ENCODE results near the gene CAVIN3. TPM values are rescaled to one million over a fixed set of nuclear protein-coding genes. Genes with fewer than 3 reads are reported as not detected.
"Not testable (repeated sequence)": the region's sequence is repeated elsewhere in the genome, so short reads cannot be mapped to it uniquely, and the experiment has no call there.

CAVIN3 gene
- total RNA-seq, 4 donors from 2014 or later = 8.2 to 124 (median 31.0) TPM

DNA sequence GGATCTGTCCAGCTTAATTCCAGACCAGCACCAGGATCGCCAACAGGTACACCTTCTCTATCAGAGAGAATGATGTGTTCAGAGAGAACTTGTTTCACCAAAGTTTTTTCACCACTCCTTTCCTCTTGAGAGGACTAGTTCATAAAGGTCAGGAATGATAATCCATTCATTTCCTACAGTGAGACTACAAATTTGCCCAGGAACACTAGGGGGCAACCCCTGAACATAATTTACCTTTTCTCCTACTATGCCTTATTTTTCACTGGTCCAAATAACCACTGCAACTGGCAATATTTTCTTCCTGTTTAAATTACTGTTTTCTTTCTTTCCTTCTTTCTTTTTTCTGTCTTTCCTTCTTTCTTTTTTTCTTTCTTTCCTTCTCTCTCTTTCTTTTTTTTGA is 22.5 kb downstream of the CAVIN3 start:
- no peak for DNase-seq
- Histone ChIP-seq H3K9me3 (no peaks in the 10 kb centered on the region), H3K27me3 (no peaks in the 10 kb centered on the region), H3K36me3 (no peaks in the 10 kb centered on the region), H3K27ac (no peak overlapping the region), H3K4me1 (no peaks in the 10 kb centered on the region), H3K4me3 (no peak overlapping the region)
- in situ Hi-C loops (cut with MboI; ENCODE audit: low pct_ligation_motif_present in 1 of 4, low pct_unique_long_range_greater_than_20kb in 1 of 4, low sequenced_read_pairs in 3 of 4) (no loop called here), intact Hi-C loops (cut with DNase I; ENCODE audit: low total_unique reads) (no loop called here)
- no peak for TF ChIP-seq EP300 (IDR thresholded peaks at IDR 0.05; ENCODE audit: low read depth)
- no peak for TF ChIP-seq POLR2A (IDR thresholded peaks at IDR 0.05)
- TF ChIP-seq, protein P1, sequence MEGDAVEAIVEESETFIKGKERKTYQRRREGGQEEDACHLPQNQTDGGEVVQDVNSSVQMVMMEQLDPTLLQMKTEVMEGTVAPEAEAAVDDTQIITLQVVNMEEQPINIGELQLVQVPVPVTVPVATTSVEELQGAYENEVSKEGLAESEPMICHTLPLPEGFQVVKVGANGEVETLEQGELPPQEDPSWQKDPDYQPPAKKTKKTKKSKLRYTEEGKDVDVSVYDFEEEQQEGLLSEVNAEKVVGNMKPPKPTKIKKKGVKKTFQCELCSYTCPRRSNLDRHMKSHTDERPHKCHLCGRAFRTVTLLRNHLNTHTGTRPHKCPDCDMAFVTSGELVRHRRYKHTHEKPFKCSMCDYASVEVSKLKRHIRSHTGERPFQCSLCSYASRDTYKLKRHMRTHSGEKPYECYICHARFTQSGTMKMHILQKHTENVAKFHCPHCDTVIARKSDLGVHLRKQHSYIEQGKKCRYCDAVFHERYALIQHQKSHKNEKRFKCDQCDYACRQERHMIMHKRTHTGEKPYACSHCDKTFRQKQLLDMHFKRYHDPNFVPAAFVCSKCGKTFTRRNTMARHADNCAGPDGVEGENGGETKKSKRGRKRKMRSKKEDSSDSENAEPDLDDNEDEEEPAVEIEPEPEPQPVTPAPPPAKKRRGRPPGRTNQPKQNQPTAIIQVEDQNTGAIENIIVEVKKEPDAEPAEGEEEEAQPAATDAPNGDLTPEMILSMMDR (IDR thresholded peaks at IDR 0.05) = peak in 3 of 5 experiments; percentile 7 to 20 (median 10)
- no peak for TF ChIP-seq POLR2AphosphoS5 (IDR thresholded peaks at IDR 0.05)
- WGBS, 2 donors (ENCODE audit: low coverage in 1 of 2) = 82 to 88% methylated on average over 1 of the region's 1 CpG

DNA sequence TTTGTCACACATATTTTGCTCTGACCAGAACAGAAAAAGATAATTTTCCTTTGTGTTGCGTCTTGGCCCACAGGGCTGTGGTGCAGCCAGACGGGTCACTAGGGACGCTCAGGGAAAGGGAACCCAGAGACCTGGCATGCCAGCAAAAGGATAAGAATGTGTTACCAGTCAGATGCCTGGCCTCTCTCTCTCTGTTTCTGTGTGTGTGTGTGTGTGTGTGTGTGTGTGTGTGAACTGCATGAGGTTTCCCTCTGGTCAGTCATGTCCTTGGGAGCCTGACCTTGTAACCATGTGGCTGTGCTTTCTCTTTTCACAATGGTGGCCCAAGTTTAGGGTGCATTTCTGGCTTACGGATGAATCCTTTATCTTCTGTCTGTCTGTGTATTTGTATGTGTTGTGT is 35.3 kb downstream of the CAVIN3 start:
- Histone ChIP-seq H3K4me3 (no peak overlapping the region), H3K36me3 (no peaks in the 10 kb centered on the region), H3K27ac (no peak overlapping the region), H3K4me1 (no peaks in the 10 kb centered on the region), H3K9me3 (no peaks in the 10 kb centered on the region), H3K27me3 (peaks cover 36% of the 10 kb centered on the region)
- DNase-seq = no peak
- in situ Hi-C loops (cut with MboI; ENCODE audit: low pct_ligation_motif_present in 1 of 4, low pct_unique_long_range_greater_than_20kb in 1 of 4, low sequenced_read_pairs in 3 of 4) = no loop called here
- WGBS, 2 donors (ENCODE audit: low coverage in 1 of 2) = 81% methylated on average over 4 of the region's 4 CpGs; no CpG with 5 or more reads in 1 of the 2 donors
- intact Hi-C loops (cut with DNase I; ENCODE audit: low total_unique reads) = no loop called here
- TF ChIP-seq EP300 (IDR thresholded peaks at IDR 0.05; ENCODE audit: low read depth) = no peak
- TF ChIP-seq POLR2AphosphoS5 (IDR thresholded peaks at IDR 0.05) = no peak
- TF ChIP-seq, protein P1 (IDR thresholded peaks at IDR 0.05) = no peak
- no peak for TF ChIP-seq POLR2A (IDR thresholded peaks at IDR 0.05)

DNA sequence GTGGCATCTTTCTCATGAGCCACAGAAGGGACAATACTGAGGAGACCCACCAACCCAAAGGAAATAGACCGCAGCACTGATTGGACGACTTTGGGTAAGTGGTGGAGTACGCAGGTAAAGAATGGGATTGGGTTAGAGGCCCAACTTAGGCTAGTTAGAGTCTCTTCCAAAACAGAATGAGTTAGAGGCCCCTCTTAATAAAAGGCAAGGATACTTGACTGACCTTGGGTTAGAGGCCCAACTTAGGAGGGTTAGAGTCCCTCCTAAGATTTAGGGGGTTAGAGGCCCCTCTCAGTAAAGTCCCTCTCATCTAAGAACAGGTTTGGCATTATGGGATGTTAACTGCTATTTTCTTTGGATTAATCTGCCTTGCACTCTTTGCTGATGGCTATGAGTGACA is 36.1 kb downstream of the CAVIN3 start:
- Histone ChIP-seq H3K27me3 (peaks cover 30% of the 10 kb centered on the region), H3K36me3 (no peaks in the 10 kb centered on the region), H3K9me3 (no peaks in the 10 kb centered on the region), H3K4me3 (no peak overlapping the region), H3K4me1 (no peaks in the 10 kb centered on the region), H3K27ac (no peak overlapping the region)
- 90 to 93% methylated on average over 3 of the region's 3 CpGs for WGBS, 2 donors (ENCODE audit: low coverage in 1 of 2)
- intact Hi-C loops (cut with DNase I; ENCODE audit: low total_unique reads) = no loop called here
- DNase-seq = no peak
- in situ Hi-C loops (cut with MboI; ENCODE audit: low pct_ligation_motif_present in 1 of 4, low pct_unique_long_range_greater_than_20kb in 1 of 4, low sequenced_read_pairs in 3 of 4) = no loop called here
- TF ChIP-seq, protein P1 (IDR thresholded peaks at IDR 0.05) = no peak
- TF ChIP-seq POLR2A (IDR thresholded peaks at IDR 0.05) (no peak), EP300 (IDR thresholded peaks at IDR 0.05; ENCODE audit: low read depth) (no peak), POLR2AphosphoS5 (IDR thresholded peaks at IDR 0.05) (no peak)

DNA sequence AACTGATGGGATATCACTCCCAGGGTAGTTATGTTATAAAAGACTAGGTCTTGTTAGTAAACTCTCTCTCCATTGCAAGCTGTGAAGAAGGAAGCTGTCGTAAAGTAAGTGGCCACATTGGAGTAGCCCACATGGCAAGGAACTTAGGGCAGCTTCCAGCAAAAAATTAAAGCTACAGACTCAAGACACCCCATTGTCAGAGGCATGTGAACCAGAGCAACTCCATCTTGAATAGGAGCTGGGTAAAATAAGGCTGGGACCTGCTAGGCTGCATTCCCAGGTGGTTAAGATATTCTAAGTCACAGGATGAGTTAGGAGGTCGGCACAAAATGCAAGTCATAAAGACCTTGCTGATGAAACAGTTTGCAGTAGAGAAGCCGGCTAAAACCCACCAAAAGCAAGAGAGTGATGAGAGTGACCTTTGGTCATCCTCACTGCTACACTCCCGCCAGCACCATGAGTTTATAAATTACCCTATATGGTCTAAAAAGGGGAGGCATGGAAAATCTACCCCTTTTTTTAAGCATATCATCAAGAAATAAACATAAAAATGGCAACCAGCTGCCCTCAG is 36.8 kb downstream of the CAVIN3 start:
- H3K36me3 ChIP-seq = no peaks in the 10 kb centered on the region
- H3K4me1 ChIP-seq = no peaks in the 10 kb centered on the region
- TF ChIP-seq POLR2A (IDR thresholded peaks at IDR 0.05) = no peak
- TF ChIP-seq, protein P1 (IDR thresholded peaks at IDR 0.05) = no peak
- TF ChIP-seq EP300 (IDR thresholded peaks at IDR 0.05; ENCODE audit: low read depth) = no peak
- no peak for TF ChIP-seq POLR2AphosphoS5 (IDR thresholded peaks at IDR 0.05)
- in situ Hi-C loops (cut with MboI; ENCODE audit: low pct_ligation_motif_present in 1 of 4, low pct_unique_long_range_greater_than_20kb in 1 of 4, low sequenced_read_pairs in 3 of 4) = no loop called here
- H3K27me3 ChIP-seq = peaks cover 22% of the 10 kb centered on the region
- WGBS, 2 donors (ENCODE audit: low coverage in 1 of 2) = 48 to 65% methylated on average over 4 of the region's 4 CpGs
- H3K4me3 ChIP-seq = no peak overlapping the region
- no peaks in the 10 kb centered on the region for H3K9me3 ChIP-seq
- intact Hi-C loops (cut with DNase I; ENCODE audit: low total_unique reads) = no loop called here
- H3K27ac ChIP-seq = no peak overlapping the region
- no peak for DNase-seq

DNA sequence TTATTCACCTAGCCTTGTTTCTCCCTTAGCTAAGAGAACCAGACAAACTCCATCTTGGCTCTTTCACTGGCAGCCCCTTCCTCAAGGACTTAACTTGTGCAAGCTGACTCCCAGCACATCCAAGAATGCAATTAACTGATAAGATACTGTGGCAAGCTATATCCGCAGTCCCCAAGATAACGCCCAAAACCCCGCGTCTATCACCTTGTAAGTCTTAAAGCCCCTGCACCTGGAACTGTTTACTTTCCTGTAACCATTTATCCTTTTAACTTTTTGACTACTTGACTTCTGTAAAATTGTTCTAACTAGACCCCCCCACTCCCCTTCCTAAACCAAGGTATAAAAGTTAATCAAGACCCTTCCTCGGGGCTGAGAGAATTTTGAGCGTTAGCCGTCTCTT is 39.5 kb downstream of the CAVIN3 start:
- DNase-seq; H3K27ac ChIP-seq; H3K4me3 ChIP-seq; in situ Hi-C loops (cut with MboI; ENCODE audit: low pct_ligation_motif_present in 1 of 4, low pct_unique_long_range_greater_than_20kb in 1 of 4, low sequenced_read_pairs in 3 of 4); H3K36me3 ChIP-seq; H3K4me1 ChIP-seq; intact Hi-C loops (cut with DNase I; ENCODE audit: low total_unique reads); H3K9me3 ChIP-seq: not testable (repeated sequence)
- 51 to 54% methylated on average over 6 to 7 of the region's 7 CpGs for WGBS, 2 donors (ENCODE audit: low coverage in 1 of 2)
- peaks cover 18% of the 10 kb centered on the region for H3K27me3 ChIP-seq
